NOMO-1 treated with dmso at 0.1 percent for 144 hours (cell line): ENCODE measurements around the gene AIFM3.

Experiments
- DNase-seq: peaks from one replicate; lab custom pipeline; 2025; ENCODE audit not compliant: unreplicated experiment; lab: John Stamatoyannopoulos, UW

AIFM3 gene

GRCh38 chr22:20990184-20991180 is 23.4 kb downstream of the AIFM3 start:
- DNase-seq, result no peak

- DNase-seq, result no peak
Measured at GRCh38 chr22:20991252-20992055, 24.4 kb downstream of the AIFM3 start.

GRCh38 chr22:20992056-20992442 is 25.0 kb downstream of the AIFM3 start:
- DNase-seq, result no peak

- no peak for DNase-seq
Measured at GRCh38 chr22:20992456-20993303, 25.6 kb downstream of the AIFM3 start.

- DNase-seq, result no peak
Measured at GRCh38 chr22:20993304-20994127, 26.5 kb downstream of the AIFM3 start.

GRCh38 chr22:20994128-20994901 is 27.3 kb downstream of the AIFM3 start:
- no peak for DNase-seq

- DNase-seq, result no peak
Measured at GRCh38 chr22:20994902-20995241, 27.8 kb downstream of the AIFM3 start.

GRCh38 chr22:20995329-20996030 is 28.4 kb downstream of the AIFM3 start:
- no peak for DNase-seq

- DNase-seq, result no peak
Measured at GRCh38 chr22:20996031-20996410, 29.0 kb downstream of the AIFM3 start.

GRCh38 chr22:20996598-20997535 is 29.8 kb downstream of the AIFM3 start:
- DNase-seq, result no peak

GRCh38 chr22:20997536-20998257 is 30.6 kb downstream of the AIFM3 start:
- no peak for DNase-seq

GRCh38 chr22:20998411-20999336 is 31.6 kb downstream of the AIFM3 start:
- no peak for DNase-seq

- DNase-seq, result no peak
Measured at GRCh38 chr22:20999350-21000206, 32.5 kb downstream of the AIFM3 start.

- no peak for DNase-seq
Measured at GRCh38 chr22:21000207-21000986, 33.3 kb downstream of the AIFM3 start.
